Peyer's patch (tissue), 4 donors: ENCODE measurements around the gene SLC38A6.
"Not testable (repeated sequence)": the region's sequence is repeated elsewhere in the genome, so short reads cannot be mapped to it uniquely, and the experiment has no call there.

Experiments
- POLR2A ChIP-seq, 2 donors: fragments of 450-650 bp; IDR thresholded peaks; one replicate each; pipeline ENCODE4 v1.5.1; 2017; ENCODE audit warnings: antibody characterized with exemption in 2 of 2, mild to moderate bottlenecking in 2 of 2, moderate library complexity in 2 of 2
- TF ChIP-seq, protein P1 (sequence below), 6 experiments: fragments of 450-650 bp in 4 of 6; fragments of 200-600 bp in 2 of 6; sonication (generic) in 1 of 6; IDR thresholded peaks; one replicate each; pipeline ENCODE4 v1.5.1; 2017 to 2019; ENCODE audit warnings: antibody characterized with exemption in 6 of 6, mild to moderate bottlenecking in 3 of 6, moderate library complexity in 1 of 6

DNA sequence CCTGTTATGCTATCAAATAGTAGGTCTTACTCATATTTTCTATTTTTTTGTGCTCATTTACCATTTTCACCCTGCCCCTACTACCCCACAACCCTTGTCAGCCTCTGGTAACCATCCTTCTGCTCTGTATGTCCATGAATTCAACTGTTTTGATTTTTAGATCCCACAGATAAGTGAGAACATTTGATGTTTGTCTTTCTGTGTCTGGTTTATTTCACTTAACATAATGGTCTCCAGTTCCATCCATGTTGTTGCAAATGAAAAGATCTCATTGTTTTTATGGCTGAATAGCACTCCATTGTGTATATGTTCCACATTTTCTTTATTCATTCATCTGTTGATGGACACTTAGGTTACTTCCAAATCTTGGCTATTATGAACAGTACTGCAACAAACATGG is 91.4 kb downstream of the SLC38A6 start:
- TF ChIP-seq, protein P1, sequence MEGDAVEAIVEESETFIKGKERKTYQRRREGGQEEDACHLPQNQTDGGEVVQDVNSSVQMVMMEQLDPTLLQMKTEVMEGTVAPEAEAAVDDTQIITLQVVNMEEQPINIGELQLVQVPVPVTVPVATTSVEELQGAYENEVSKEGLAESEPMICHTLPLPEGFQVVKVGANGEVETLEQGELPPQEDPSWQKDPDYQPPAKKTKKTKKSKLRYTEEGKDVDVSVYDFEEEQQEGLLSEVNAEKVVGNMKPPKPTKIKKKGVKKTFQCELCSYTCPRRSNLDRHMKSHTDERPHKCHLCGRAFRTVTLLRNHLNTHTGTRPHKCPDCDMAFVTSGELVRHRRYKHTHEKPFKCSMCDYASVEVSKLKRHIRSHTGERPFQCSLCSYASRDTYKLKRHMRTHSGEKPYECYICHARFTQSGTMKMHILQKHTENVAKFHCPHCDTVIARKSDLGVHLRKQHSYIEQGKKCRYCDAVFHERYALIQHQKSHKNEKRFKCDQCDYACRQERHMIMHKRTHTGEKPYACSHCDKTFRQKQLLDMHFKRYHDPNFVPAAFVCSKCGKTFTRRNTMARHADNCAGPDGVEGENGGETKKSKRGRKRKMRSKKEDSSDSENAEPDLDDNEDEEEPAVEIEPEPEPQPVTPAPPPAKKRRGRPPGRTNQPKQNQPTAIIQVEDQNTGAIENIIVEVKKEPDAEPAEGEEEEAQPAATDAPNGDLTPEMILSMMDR (IDR thresholded peaks at IDR 0.05): not testable (repeated sequence)
- not testable (repeated sequence) for TF ChIP-seq POLR2A (IDR thresholded peaks at IDR 0.05)
